Smooth muscle cell (in vitro differentiated cells): ENCODE results near the gene CEP41. TPM values are rescaled to one million over a fixed set of nuclear protein-coding genes. Genes with fewer than 3 reads are reported as not detected.

Source experiments
- DNase-seq: peaks from one replicate; lab custom pipeline; 2025; ENCODE audit not compliant: unreplicated experiment; lab: John Stamatoyannopoulos, UW
- H2AFZ ChIP-seq: fragments of 200-600 bp; sonication (generic); 2 replicates; pipeline ENCODE4 v1.6.0; 2016; ENCODE audit warnings: antibody characterized with exemption, low read depth, mild to moderate bottlenecking
- H3F3A ChIP-seq: fragments of 200-600 bp; sonication (generic); 2 replicates; pipeline ENCODE4 v1.6.0; 2017; ENCODE audit warnings: antibody characterized with exemption, low read depth
- H3K27ac ChIP-seq: fragments of 200-600 bp; sonication (generic); 2 replicates; pipeline ENCODE4 v1.5.1; 2016; ENCODE audit warnings: low read depth, mild to moderate bottlenecking
- H3K27me3 ChIP-seq: fragments of 200-600 bp; sonication (generic); 2 replicates; pipeline ENCODE4 v1.6.1; 2016; ENCODE audit warnings: low read depth, mild to moderate bottlenecking
- H3K36me3 ChIP-seq: fragments of 200-600 bp; sonication (generic); 2 replicates; pipeline ENCODE4 v1.5.1; 2016; ENCODE audit warnings: low read depth
- H3K4me1 ChIP-seq: fragments of 200-600 bp; sonication (generic); 2 replicates; pipeline ENCODE4 v1.5.1; 2016; ENCODE audit warnings: low read depth
- H3K4me2 ChIP-seq: fragments of 200-600 bp; sonication (generic); 2 replicates; pipeline ENCODE4 v1.6.0; 2016; ENCODE audit warnings: mild to moderate bottlenecking
- H3K4me3 ChIP-seq: fragments of 200-600 bp; sonication (generic); 2 replicates; pipeline ENCODE4 v1.5.1; 2016; ENCODE audit warnings: mild to moderate bottlenecking
- H3K79me2 ChIP-seq: fragments of 200-600 bp; sonication (generic); 2 replicates; pipeline ENCODE4 v1.6.0; 2016; ENCODE audit warnings: low read depth, mild to moderate bottlenecking
- H3K9ac ChIP-seq: fragments of 200-600 bp; sonication (generic); 2 replicates; pipeline ENCODE4 v1.6.0; 2016; ENCODE audit warnings: low read depth
- H3K9me3 ChIP-seq: fragments of 200-600 bp; sonication (generic); replicated peaks from 2 replicates; pipeline ENCODE4 v1.5.1; 2016; ENCODE audit warnings: low read depth
- H4K20me1 ChIP-seq: fragments of 200-600 bp; sonication (generic); 2 replicates; pipeline ENCODE4 v1.6.0; 2016; ENCODE audit warnings: low read depth
- WGBS: methylation state at CpG from one replicate; pipeline ENCODE4 v1.1.7; 2016; ENCODE audit warnings: low lambda C conversion rate; 5-methylcytosine and 5-hydroxymethylcytosine counted together
- polyA plus RNA-seq: library from polyadenylated mRNA; unstranded; fragments of >200 nt; fragmentation: Nextera tagmentation; extraction: Ambion mirVana; gene quantifications from 2 replicates; pipeline ENCODE4 v1.2.1, GENCODE V29; 2016
- total RNA-seq: library from RNA; depleted of rRNA; stranded (reverse); fragments of >200 nt; gene quantifications from 2 replicates; pipeline ENCODE4 v1.2.3, GENCODE V29; 2014
- TF ChIP-seq, protein P1 (sequence below): fragments of 200-600 bp; sonication (generic); IDR thresholded peaks from 2 replicates; pipeline ENCODE4 v1.5.1; 2017; ENCODE audit warnings: borderline replicate concordance, mild to moderate bottlenecking, antibody characterized with exemption; ENCODE audit not compliant: insufficient read depth, poor library complexity, severe bottlenecking

Gene CEP41
- total and polyA plus RNA-seq, 2 experiments from 2014 or later = 18.3 to 35.1 TPM

DNA sequence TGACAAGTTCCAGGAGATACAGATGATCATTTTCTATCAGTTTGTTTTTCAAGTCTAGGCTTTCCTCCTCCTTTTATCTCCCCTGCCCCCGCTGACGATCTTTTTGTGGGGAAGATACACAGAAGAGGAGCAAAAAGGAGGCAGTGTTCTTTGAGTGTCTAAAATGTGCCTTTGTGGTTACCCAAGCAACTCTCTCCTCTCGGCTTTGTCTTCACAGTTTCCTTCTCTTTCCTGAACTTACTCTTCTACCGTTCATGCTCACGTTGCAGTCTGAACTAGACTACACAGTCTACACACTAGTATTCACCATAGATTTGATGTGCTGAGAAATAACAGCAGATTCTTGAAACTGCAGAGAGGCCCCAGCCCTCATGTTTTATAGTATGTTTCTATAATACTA, 23.6 kb downstream of the CEP41 start:
- H3F3A ChIP-seq = peaks cover 15% of the 10 kb centered on the region
- 32% methylated on average over 5 of the region's 5 CpGs for WGBS
- no peak for DNase-seq
- H3K4me2 ChIP-seq = peak overlapping the region; percentile 48
- no peaks in the 10 kb centered on the region for H3K36me3 ChIP-seq
- TF ChIP-seq, protein P1, sequence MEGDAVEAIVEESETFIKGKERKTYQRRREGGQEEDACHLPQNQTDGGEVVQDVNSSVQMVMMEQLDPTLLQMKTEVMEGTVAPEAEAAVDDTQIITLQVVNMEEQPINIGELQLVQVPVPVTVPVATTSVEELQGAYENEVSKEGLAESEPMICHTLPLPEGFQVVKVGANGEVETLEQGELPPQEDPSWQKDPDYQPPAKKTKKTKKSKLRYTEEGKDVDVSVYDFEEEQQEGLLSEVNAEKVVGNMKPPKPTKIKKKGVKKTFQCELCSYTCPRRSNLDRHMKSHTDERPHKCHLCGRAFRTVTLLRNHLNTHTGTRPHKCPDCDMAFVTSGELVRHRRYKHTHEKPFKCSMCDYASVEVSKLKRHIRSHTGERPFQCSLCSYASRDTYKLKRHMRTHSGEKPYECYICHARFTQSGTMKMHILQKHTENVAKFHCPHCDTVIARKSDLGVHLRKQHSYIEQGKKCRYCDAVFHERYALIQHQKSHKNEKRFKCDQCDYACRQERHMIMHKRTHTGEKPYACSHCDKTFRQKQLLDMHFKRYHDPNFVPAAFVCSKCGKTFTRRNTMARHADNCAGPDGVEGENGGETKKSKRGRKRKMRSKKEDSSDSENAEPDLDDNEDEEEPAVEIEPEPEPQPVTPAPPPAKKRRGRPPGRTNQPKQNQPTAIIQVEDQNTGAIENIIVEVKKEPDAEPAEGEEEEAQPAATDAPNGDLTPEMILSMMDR = no peak
- H3K79me2 ChIP-seq = no peaks in the 10 kb centered on the region
- H4K20me1 ChIP-seq = no peaks in the 10 kb centered on the region
- H3K27ac ChIP-seq = peak overlapping the region; percentile 84
- H3K4me3 ChIP-seq = no peak overlapping the region
- H2AFZ ChIP-seq = peak overlapping the region; percentile 68
- H3K9me3 ChIP-seq = no peaks in the 10 kb centered on the region
- H3K4me1 ChIP-seq = peaks cover 32% of the 10 kb centered on the region
- no peaks in the 10 kb centered on the region for H3K27me3 ChIP-seq
- H3K9ac ChIP-seq = peak overlapping the region; percentile 33

DNA sequence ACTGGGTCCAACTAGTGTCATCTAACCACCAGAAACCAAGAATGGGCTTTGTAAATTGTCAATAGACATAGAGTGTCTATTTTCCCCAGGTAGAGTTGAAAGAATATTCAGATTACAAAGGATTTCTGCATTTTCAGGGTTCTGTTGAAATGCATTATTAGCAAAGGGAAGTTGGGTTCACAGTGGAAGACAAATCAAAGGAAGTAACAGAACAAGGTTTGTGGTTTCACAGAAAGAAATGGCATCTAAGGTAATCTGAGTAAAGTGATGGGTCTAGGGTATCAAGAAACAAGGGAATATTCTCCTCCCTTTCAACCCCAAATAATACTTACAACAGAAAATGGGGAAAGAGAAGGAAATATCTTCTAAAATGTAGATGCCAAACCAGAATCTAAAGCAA, 25.8 kb downstream of the CEP41 start:
- Histone ChIP-seq H3K36me3 (no peaks in the 10 kb centered on the region), H3K9ac (no peak overlapping the region), H3K9me3 (no peaks in the 10 kb centered on the region), H3F3A (peaks cover 8% of the 10 kb centered on the region), H3K27me3 (no peaks in the 10 kb centered on the region), H2AFZ (no peak overlapping the region), H3K27ac (no peak overlapping the region), H3K4me2 (no peak overlapping the region), H4K20me1 (no peaks in the 10 kb centered on the region), H3K4me3 (no peak overlapping the region), H3K79me2 (no peaks in the 10 kb centered on the region), H3K4me1 (peaks cover 18% of the 10 kb centered on the region)
- DNase-seq = no peak
- TF ChIP-seq, protein P1 = no peak

DNA sequence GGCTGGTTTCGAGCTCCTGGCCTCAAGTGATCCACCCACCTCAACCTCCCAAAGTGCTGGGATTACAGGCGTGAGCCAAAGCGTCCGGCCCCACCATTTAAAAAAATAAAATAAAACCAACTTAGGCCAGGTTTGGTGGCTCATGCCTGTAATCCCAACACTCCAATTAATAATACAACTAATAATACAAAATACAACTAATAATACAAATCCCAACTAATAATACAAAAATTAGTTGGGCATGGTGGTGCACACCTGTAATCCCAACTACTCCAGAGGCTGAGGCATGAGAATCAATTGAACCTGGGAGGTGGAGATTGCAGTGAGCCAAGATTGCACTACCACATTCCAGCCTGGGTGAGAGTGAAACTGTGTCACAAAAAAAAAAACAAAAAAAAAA, 27.6 kb downstream of the CEP41 start:
- Histone ChIP-seq H3K27me3 (no peaks in the 10 kb centered on the region), H3K9me3 (no peaks in the 10 kb centered on the region), H3K79me2 (no peaks in the 10 kb centered on the region), H3K4me3 (no peak overlapping the region), H3K36me3 (no peaks in the 10 kb centered on the region), H3K4me2 (no peak overlapping the region), H4K20me1 (no peaks in the 10 kb centered on the region), H3K4me1 (peaks cover 23% of the 10 kb centered on the region), H3F3A (peaks cover 8% of the 10 kb centered on the region), H3K27ac (no peak overlapping the region), H3K9ac (no peak overlapping the region), H2AFZ (no peak overlapping the region)
- DNase-seq = no peak
- TF ChIP-seq, protein P1 = no peak
- WGBS = 75% methylated on average over 4 of the region's 4 CpGs

DNA sequence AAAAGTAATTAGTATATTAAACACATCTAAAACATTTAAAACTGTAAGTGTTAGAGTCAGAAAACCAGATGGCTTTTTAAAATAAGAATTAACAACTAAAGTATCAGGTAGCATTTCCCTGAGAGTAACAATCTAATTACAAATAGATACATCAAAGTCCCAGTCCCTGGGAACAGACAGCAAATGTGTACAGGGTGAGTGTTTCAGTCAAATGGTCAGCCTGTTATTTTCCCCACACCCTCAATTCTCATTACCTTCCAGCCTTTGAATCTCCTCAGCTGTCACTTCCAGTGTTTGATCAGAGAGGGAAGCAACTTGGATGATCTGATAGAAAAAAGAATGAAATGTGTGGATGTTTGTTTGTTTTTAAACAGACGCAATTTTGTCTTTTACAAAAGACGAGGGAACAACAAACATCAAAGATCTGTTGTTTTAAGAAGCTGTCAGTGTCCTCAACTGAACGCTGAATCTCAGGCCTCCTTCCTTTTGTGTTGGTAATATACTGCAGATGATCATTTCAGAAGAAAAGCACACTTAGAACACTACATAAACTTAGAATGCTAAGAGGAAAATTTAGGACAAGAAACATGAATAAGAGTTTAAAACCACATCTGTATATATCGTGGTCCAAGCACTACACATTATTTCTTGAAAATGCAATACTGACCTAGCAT, 29.8 kb downstream of the CEP41 start:
- H4K20me1 ChIP-seq = no peaks in the 10 kb centered on the region
- no peak overlapping the region for H2AFZ ChIP-seq
- H3K27ac ChIP-seq = no peak overlapping the region
- H3K79me2 ChIP-seq = no peaks in the 10 kb centered on the region
- no peaks in the 10 kb centered on the region for H3K9me3 ChIP-seq
- WGBS = 71% methylated on average over 4 of the region's 4 CpGs
- H3K4me2 ChIP-seq = no peak overlapping the region
- TF ChIP-seq, protein P1 = no peak
- no peaks in the 10 kb centered on the region for H3K36me3 ChIP-seq
- H3K4me1 ChIP-seq = peaks cover 11% of the 10 kb centered on the region
- no peak overlapping the region for H3K9ac ChIP-seq
- no peaks in the 10 kb centered on the region for H3F3A ChIP-seq
- H3K27me3 ChIP-seq = no peaks in the 10 kb centered on the region
- no peak overlapping the region for H3K4me3 ChIP-seq
- no peak for DNase-seq
